NCI-H1417 (cell line): ENCODE data around the gene CRACR2B.

Experiments
- DNase-seq, 3 experiments: peaks; one replicate each; lab custom pipeline; 2025; lab: John Stamatoyannopoulos, UW

The CRACR2B gene

GRCh38 chr11:838441-839279 is 10.9 kb downstream of the CRACR2B start:
- DNase-seq = no peak

DNA sequence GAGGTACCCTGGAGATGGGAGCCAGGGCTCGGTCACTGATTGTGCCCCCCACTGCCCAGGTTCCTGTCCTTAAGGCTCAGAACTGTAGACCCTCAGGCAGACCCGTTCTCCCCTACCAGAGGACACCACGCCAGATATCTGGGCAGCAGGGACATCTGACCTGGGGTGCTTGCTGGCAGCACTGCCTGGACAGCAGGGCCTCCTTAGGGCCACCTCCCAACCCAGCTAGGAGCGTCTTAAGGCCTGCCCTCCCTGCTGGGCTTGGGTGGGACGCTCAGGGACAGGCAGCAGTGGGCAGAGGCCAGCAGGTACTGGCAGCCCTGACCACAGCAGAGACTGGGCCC is 11.5 kb downstream of the CRACR2B start:
- DNase-seq = no peak

- no peak for DNase-seq
Measured at GRCh38 chr11:839875-840617, 12.3 kb downstream of the CRACR2B start.

- peak in 1 of 3 experiments; percentile 62 for DNase-seq
Measured at GRCh38 chr11:841981-842369, 14.3 kb downstream of the CRACR2B start.

- peak; percentile 90 to 94 (median 92) for DNase-seq
Measured at GRCh38 chr11:842370-843002, 14.8 kb downstream of the CRACR2B start, which contains the start of the genes POLR2L and TSPAN4. TSS of gene POLR2L (minus strand) at chr11:842529. CDS start at chr11:842508, 21 bp downstream. TSS of gene TSPAN4 (plus strand) at chr11:842852. CDS start at chr11:850305, 7,453 bp downstream.

- DNase-seq = peak in 2 of 3 experiments; percentile 40 to 57
Measured at GRCh38 chr11:843086-843734, 15.5 kb downstream of the CRACR2B start.

GRCh38 chr11:843818-844692 is 16.3 kb downstream of the CRACR2B start:
- no peak for DNase-seq

DNA sequence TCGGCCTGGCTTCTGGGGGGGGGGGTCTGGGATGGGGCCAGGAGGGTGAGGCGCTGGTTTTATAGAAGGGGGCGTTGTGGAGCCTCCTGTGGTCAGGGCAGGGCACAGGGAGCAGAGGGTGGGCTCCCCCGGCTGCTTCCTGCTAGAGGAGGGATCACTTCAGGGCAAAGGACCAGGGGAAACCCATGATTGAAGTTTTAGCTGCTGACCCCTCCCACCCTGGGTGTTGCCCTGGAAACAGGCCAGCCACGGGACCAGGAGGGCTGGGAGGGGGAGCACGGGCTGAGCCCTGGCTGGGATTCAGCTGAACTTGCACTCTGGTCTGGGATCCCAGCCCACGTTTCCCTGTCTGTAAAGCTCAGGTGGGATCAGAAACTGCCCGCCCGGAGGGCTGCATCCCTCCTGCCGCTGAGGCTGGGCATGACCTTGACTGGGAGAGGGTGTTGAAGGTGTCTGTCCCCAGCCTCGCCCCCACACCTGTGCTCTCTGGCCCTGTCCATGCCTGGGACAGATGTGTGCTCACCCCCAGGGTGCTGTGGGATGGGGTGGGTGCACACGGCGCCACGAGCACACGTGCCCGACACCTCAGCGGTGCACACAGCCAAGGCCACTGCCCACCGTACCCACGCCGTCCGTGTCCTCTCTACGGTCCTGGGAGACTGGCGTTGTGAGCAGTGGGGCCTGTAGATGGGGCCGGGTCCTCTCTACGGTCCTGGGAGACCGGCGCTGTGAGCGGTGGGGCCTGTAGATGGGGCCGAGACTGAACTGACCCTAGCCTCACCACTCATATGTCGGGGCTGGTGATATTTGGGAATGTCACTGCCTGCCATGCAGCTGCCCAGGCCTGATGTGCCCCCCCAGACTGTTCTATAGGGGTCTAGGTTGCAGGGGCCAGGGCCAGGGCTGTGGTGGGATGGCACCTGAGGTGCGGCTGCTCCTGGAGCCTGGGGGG is 17.2 kb downstream of the CRACR2B start:
- DNase-seq = no peak

DNA sequence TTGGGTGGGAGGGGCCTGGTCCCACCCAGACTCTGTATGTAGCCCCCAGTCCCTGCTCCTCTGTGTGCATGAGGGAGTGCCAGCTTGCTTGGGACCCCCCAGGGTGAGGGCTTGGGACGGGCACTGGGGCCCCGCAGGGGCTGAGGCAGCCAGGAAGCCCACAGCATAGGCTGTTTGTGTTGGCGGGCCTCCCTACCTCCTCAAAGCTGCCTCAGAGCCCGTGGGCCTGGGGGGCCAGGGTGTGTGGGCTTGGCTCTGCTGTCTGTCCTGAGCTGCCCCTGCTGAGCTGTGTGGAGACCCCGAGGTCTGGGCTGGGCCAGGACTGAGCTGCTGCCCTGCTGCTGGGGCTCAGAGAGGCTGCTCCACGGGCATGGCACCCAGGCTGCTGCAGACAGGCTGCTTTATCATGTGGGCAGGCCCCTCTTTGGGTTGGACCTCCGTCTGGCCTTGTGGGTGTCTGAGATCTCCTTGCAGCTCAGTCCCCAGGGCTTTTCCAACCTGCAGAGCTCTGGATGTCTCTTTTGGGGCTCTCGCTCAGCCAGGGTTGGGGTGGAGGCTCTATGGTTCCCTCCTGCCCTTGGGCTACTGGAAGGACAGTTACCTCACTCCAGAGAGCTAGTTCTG is 18.3 kb downstream of the CRACR2B start:
- no peak for DNase-seq

DNA sequence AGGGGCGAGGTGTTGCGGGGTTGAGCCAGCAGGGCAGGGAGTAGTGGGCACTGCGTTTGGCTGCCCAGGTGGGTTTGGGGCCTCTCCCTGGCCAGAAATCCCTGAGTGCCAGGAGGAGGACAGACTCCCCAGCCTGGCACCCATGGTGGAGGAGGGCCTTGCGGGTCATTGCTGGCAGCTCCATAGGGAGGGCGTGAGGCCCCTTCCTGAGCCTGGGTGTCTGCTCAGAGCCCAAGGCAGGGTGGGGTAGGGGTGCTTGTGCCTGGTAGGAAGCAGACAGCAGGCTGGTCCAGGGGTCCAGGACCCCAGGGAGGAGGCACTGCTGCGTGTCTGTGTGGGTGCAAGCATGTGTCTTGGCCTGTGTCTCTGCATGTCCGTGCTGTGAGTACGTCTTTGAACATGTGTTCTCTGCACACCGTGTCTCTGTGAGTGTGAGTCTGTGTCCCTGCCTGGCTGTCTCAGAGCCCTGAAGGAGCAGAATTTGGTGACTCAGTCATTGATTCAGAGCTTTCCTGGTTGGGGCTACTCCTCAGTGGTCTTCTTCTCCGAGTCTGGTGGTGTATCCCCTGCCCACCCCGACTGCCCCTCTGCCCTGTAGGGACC is 18.9 kb downstream of the CRACR2B start:
- no peak for DNase-seq

- DNase-seq = no peak
Measured at GRCh38 chr11:847876-848275, 20.2 kb downstream of the CRACR2B start.

DNA sequence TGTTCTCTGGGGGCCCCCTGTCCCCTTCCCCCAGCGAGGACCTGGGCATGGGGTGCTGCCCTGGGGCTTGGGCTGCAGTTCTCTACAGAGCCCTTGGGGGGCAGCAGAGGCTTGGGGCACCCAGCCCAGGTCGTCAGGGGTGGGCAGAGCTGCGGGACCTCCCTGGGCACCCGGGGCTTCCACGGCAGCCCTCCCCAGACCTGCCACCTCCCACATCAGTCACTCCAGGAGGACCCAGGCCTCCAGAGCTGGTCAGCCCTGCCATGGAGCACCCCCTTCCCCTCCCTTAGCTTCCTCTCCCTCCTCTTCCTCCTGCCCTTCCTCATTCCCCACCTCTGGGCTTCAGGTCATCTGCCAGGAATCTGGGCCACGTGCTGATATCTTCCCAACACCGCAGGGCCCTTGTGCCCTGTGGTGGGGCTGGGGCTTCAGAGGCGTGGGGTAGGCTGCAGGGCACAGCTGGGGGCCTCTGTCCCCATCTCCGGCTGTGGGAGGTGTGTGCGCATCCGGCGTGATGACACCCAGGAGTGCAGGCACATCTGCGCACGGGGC is 20.7 kb downstream of the CRACR2B start:
- peak; percentile 20 to 63 (median 60) for DNase-seq

DNA sequence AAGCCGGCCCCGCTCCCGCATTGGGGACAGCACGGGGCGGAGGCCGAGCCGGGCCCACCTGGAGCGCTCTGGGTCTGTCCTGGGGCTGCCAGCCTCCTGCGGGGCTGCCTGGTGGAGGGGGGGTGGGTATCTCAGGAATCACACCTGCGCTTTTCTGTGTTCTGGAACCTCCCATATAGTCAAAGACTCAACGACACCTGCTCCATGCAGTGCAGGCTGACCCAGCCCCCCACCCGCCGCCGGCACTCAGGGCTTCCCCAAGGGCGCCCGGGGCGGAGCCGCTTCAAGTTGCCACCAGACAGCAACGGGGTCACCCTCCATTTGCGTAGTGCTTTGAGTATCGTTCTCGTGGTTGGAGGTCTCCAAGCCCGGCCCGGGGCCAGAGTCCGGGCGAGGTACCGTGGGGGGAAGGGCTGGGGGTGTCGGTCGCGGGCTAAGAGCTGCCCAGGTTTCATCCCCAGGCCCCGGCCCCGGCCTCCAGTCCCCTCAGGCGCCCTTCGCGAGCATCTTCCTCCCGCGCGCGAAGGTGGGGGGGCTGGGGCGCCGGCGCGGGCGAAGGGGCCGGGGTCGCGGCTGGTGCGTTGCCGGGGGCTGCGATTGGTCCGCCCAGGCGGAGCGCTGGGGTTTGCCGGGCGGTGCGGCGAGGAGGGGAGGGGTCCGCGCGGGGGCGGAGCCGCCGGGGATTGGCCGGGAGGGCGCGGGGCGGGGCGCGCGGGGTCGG is 21.5 kb downstream of the CRACR2B start:
- DNase-seq = peak; percentile 77 to 87 (median 87)

DNA sequence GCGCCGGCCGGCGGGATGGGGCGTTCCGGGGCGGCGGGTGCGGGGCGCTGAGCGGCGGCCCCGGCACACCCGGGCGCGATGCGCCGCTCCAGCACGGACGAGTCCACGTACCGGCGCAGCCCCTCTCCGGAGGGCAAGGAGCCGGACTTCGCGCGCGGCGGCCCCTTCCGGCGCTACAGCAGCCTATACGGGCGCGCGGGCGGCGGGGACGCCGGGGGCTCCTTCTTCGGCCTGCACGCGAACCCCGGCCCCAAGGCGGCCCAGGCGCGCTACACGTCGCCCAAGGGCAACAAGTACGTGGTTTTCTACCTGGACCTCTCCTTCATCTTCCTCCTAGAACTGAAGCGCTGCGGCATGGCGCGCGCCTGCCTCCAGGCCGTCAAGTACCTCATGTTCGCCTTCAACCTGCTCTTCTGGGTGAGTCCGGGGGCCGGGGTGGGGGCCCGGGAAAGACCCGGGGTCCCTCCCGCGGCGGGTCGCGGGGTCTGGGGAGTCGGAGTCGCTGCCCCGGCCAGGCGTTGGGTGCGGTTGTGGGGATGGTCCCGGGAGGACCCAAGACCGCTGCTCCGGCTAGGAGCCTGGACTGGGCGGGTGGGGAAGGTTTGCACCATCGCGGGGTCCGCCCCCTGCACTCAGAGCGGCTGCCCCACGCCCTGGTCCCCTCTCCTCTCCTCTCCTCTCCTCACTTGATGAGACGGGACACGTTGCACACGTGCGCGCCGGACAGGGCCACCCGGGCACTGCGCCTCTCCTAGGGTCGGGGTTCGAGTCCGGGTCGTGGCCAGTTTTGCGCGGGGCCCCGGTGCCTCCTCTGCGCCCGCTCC is 22.4 kb downstream of the CRACR2B start:
- DNase-seq = peak in 2 of 3 experiments; percentile 68 to 72

GRCh38 chr11:850775-851763 is 23.4 kb downstream of the CRACR2B start:
- peak in 2 of 3 experiments; percentile 22 to 54 for DNase-seq

- DNase-seq = no peak
Measured at GRCh38 chr11:852762-853161, 25.0 kb downstream of the CRACR2B start.
